Endodermal cell (in vitro differentiated cells): ENCODE measurements around the gene CDKN3. TPM values are rescaled to one million over a fixed set of nuclear protein-coding genes. Genes with fewer than 3 reads are reported as not detected.

Source experiments
- DNase-seq: peaks from one replicate; pipeline ENCODE4 v3.0.0-alpha.2; 2017
- H3K27ac ChIP-seq: 2 replicates; pipeline ENCODE4 v1.5.1; 2013; ENCODE audit warnings: mild to moderate bottlenecking, low read depth, low read length, moderate library complexity
- H3K27me3 ChIP-seq: 2 replicates; pipeline ENCODE4 v1.6.1; 2013; ENCODE audit warnings: mild to moderate bottlenecking, low read length, moderate library complexity; ENCODE audit not compliant: insufficient read depth, control insufficient read depth, poor library complexity, severe bottlenecking
- H3K36me3 ChIP-seq: 2 replicates; pipeline ENCODE4 v1.7.0; 2013; ENCODE audit warnings: mild to moderate bottlenecking, low read length, moderate library complexity; ENCODE audit not compliant: control insufficient read depth, insufficient read depth
- H3K4me1 ChIP-seq: one replicate; pipeline ENCODE4 v1.7.0; 2013; ENCODE audit warnings: low read length; ENCODE audit not compliant: control insufficient read depth, insufficient read depth
- H3K4me3 ChIP-seq: 2 replicates; pipeline ENCODE4 v1.5.1; 2013; ENCODE audit warnings: mild to moderate bottlenecking, low read length, moderate library complexity
- H3K9ac ChIP-seq: 2 replicates; pipeline ENCODE4 v1.6.1; 2013; ENCODE audit warnings: mild to moderate bottlenecking, low read length, moderate library complexity; ENCODE audit not compliant: poor library complexity, severe bottlenecking; ENCODE audit errors: extremely low read depth
- H3K9me3 ChIP-seq: 2 replicates; pipeline ENCODE4 v1.6.1; 2013; ENCODE audit warnings: mild to moderate bottlenecking, low read length, moderate library complexity; ENCODE audit not compliant: control insufficient read depth
- H3K27ac Mint-ChIP-seq: 2 replicates; pipeline ENCODE4 v1.8.0; 2020; ENCODE audit warnings: mixed read lengths
- H3K27me3 Mint-ChIP-seq: 2 replicates; pipeline ENCODE4 v1.8.0; 2021; ENCODE audit warnings: mild to moderate bottlenecking, mixed read lengths; ENCODE audit not compliant: insufficient read depth
- H3K36me3 Mint-ChIP-seq: 2 replicates; pipeline ENCODE4 v1.8.0; 2020; ENCODE audit warnings: low read depth, mixed read lengths
- H3K4me1 Mint-ChIP-seq: 2 replicates; pipeline ENCODE4 v1.8.0; 2020; ENCODE audit warnings: mixed read lengths
- H3K4me3 Mint-ChIP-seq: 2 replicates; pipeline ENCODE4 v1.8.0; 2020; ENCODE audit warnings: mild to moderate bottlenecking, moderate library complexity, mixed read lengths
- H3K9me3 Mint-ChIP-seq: 2 replicates; pipeline ENCODE4 v1.8.0; 2020; ENCODE audit warnings: mild to moderate bottlenecking, mixed read lengths
- CTCF ChIP-seq: fragments of 200-600 bp; sonication (generic); conservative IDR thresholded peaks from 2 replicates; pipeline ENCODE4 v1.5.0; 2021; ENCODE audit warnings: antibody characterized with exemption, mild to moderate bottlenecking
- WGBS, 2 experiments: methylation state at CpG; one replicate each; pipeline versions ENCODE4 v1.1.5 to v1.1.7; 2013; ENCODE audit warnings: missing lambda C conversion rate in 2 of 2, mixed read lengths in 1 of 2; ENCODE audit not compliant: insufficient coverage in 1 of 2, insufficient read length in 1 of 2; 5-methylcytosine and 5-hydroxymethylcytosine counted together
- total RNA-seq, 2 donors: library from RNA; stranded (reverse); fragmentation: NEBNext Ultra II Directional in 1 of 2; extraction: Animal tissue kit (Norgen Biotek cat#: 25700) in 1 of 2; gene quantifications; 2 replicates in 1 of 2; 3 replicates in 1 of 2; pipeline ENCODE4 v1.2.1, GENCODE V29; 2021

The CDKN3 gene
- total RNA-seq, 2 donors from 2014 or later: 31.5 to 39.8 TPM

- DNase-seq: no peak
- no peak for TF ChIP-seq CTCF
- Histone ChIP-seq H3K9ac (no peak overlapping the region), H3K36me3 (peaks cover 67% of the 10 kb centered on the region), H3K4me3 (no peak overlapping the region), H3K27me3 (no peaks in the 10 kb centered on the region), H3K27ac (no peak overlapping the region), H3K4me1 (no peaks in the 10 kb centered on the region), H3K9me3 (no peaks in the 10 kb centered on the region)
- peaks cover 2% of the 10 kb centered on the region for H3K4me1 Mint-ChIP-seq
- peaks cover 27% of the 10 kb centered on the region for H3K36me3 Mint-ChIP-seq
- H3K9me3 Mint-ChIP-seq: no peaks in the 10 kb centered on the region
- H3K4me3 Mint-ChIP-seq: no peak overlapping the region
- no peak overlapping the region for H3K27ac Mint-ChIP-seq
- WGBS, 2 experiments: 85 to 96% methylated on average over 2 to 4 of the region's 4 CpGs
- no peaks in the 10 kb centered on the region for H3K27me3 Mint-ChIP-seq
Measured at GRCh38 chr14:54424479-54424901, 27.7 kb downstream of the CDKN3 start.

GRCh38 chr14:54425068-54425467 is 28.3 kb downstream of the CDKN3 start:
- no peak for DNase-seq
- Mint-ChIP-seq H3K27me3 (no peaks in the 10 kb centered on the region), H3K27ac (no peak overlapping the region), H3K36me3 (peaks cover 32% of the 10 kb centered on the region), H3K9me3 (no peaks in the 10 kb centered on the region), H3K4me3 (no peak overlapping the region), H3K4me1 (peaks cover 2% of the 10 kb centered on the region)
- Histone ChIP-seq H3K9me3 (no peaks in the 10 kb centered on the region), H3K27me3 (no peaks in the 10 kb centered on the region), H3K9ac (no peak overlapping the region), H3K36me3 (peaks cover 67% of the 10 kb centered on the region), H3K4me1 (no peaks in the 10 kb centered on the region), H3K27ac (no peak overlapping the region), H3K4me3 (no peak overlapping the region)
- no peak for TF ChIP-seq CTCF
- 97 to 100% methylated on average over 1 of the region's 2 CpGs for WGBS, 2 experiments

- WGBS, 2 experiments: 94 to 100% methylated on average over 1 to 3 of the region's 3 CpGs
- H3K4me1 Mint-ChIP-seq: no peaks in the 10 kb centered on the region
- H3K4me3 ChIP-seq: no peak overlapping the region
- H3K27me3 ChIP-seq: no peaks in the 10 kb centered on the region
- TF ChIP-seq CTCF: no peak
- DNase-seq: no peak
- no peaks in the 10 kb centered on the region for H3K9me3 ChIP-seq
- no peaks in the 10 kb centered on the region for H3K27me3 Mint-ChIP-seq
- peaks cover 72% of the 10 kb centered on the region for H3K36me3 ChIP-seq
- H3K4me1 ChIP-seq: no peaks in the 10 kb centered on the region
- no peak overlapping the region for H3K27ac Mint-ChIP-seq
- H3K36me3 Mint-ChIP-seq: peaks cover 39% of the 10 kb centered on the region
- no peak overlapping the region for H3K9ac ChIP-seq
- H3K9me3 Mint-ChIP-seq: no peaks in the 10 kb centered on the region
- H3K4me3 Mint-ChIP-seq: no peak overlapping the region
- no peak overlapping the region for H3K27ac ChIP-seq
Measured at GRCh38 chr14:54425537-54426274, 28.9 kb downstream of the CDKN3 start.
